ENCODE results near the gene CD2BP2. TPM values are rescaled to one million over a fixed set of nuclear protein-coding genes. Genes with fewer than 3 reads are reported as not detected.

CD2BP2 gene
- total RNA-seq, 4 donors from 2014 or later, result 17.4 to 36.4 (median 30.5) TPM

GRCh38 chr16:30395992-30396585 lies 41.0 kb upstream of the CD2BP2 start:
- TF ChIP-seq, protein P1, sequence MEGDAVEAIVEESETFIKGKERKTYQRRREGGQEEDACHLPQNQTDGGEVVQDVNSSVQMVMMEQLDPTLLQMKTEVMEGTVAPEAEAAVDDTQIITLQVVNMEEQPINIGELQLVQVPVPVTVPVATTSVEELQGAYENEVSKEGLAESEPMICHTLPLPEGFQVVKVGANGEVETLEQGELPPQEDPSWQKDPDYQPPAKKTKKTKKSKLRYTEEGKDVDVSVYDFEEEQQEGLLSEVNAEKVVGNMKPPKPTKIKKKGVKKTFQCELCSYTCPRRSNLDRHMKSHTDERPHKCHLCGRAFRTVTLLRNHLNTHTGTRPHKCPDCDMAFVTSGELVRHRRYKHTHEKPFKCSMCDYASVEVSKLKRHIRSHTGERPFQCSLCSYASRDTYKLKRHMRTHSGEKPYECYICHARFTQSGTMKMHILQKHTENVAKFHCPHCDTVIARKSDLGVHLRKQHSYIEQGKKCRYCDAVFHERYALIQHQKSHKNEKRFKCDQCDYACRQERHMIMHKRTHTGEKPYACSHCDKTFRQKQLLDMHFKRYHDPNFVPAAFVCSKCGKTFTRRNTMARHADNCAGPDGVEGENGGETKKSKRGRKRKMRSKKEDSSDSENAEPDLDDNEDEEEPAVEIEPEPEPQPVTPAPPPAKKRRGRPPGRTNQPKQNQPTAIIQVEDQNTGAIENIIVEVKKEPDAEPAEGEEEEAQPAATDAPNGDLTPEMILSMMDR (IDR thresholded peaks at IDR 0.05; ENCODE audit: low read depth), result no peak

GRCh38 chr16:30395155-30395991 lies 40.3 kb upstream of the CD2BP2 start, which contains the start of gene ZNF48:
TSS of gene ZNF48 (plus strand) at chr16:30395420. CDS start at chr16:30395795, 375 bp downstream.
- TF ChIP-seq, protein P1 (IDR thresholded peaks at IDR 0.05; ENCODE audit: low read depth), result no peak

DNA sequence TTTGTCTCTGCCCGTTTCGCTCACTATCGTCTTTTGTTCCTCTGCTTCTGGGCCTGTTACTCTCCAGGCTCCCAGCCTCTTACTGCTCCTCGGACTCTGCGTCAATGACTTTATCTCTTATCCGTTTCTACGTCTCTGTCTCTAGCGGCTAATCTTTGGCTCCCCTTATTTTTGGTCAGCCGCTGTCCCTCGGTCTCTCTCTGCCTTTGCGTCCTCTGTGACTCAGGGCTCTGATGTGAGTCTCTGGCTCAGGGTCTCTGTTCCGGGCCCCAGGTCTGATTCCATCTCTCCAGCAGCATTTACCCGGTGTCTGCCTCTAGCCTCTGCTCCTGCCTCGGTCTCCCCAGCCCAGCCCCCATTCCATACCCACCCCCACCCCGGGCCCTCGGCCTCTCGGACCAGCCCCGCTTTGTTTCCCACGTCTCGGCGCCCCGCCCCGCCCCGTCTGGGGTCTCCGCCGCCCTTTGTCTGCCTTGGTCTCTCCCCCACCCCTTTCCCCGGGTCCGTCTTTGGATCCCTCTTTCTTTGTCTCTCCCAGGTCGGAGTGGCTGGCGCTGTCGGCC lies 39.6 kb upstream of the CD2BP2 start:
- TF ChIP-seq, protein P1 (IDR thresholded peaks at IDR 0.05; ENCODE audit: low read depth), result no peak

DNA sequence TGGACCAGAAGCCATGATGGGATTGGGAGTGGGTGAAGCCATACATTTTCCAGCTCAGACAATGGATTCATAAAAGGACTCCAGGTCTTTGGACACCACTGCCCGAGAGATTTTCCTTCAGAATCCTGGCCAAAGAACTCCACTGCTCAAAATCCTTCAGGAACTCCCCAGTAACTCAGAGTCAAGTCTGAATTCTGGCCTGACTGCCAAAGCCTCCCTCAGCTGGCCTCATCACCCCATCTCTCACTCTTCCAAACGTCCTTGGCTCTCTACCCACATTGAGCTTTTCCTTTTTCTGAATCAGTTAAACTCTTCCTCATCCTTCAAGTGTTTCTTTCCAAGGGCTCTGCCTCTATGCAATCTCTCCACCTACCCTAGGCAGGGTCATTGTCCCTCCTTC lies 28.4 kb upstream of the CD2BP2 start:
- TF ChIP-seq, protein P1 (IDR thresholded peaks at IDR 0.05; ENCODE audit: low read depth), result no peak

GRCh38 chr16:30382111-30382881 lies 27.2 kb upstream of the CD2BP2 start, which contains the start of gene SEPTIN1:
TSS of gene SEPTIN1 (minus strand) at chr16:30382561. CDS start at chr16:30382542, 19 bp downstream.
- TF ChIP-seq, protein P1 (IDR thresholded peaks at IDR 0.05; ENCODE audit: low read depth), result no peak

- TF ChIP-seq, protein P1 (IDR thresholded peaks at IDR 0.05; ENCODE audit: low read depth), result no peak
Measured at GRCh38 chr16:30381291-30382041, 26.4 kb upstream of the CD2BP2 start.
